Measurements from ENCODE around the gene LRFN4.

LRFN4 gene

DNA sequence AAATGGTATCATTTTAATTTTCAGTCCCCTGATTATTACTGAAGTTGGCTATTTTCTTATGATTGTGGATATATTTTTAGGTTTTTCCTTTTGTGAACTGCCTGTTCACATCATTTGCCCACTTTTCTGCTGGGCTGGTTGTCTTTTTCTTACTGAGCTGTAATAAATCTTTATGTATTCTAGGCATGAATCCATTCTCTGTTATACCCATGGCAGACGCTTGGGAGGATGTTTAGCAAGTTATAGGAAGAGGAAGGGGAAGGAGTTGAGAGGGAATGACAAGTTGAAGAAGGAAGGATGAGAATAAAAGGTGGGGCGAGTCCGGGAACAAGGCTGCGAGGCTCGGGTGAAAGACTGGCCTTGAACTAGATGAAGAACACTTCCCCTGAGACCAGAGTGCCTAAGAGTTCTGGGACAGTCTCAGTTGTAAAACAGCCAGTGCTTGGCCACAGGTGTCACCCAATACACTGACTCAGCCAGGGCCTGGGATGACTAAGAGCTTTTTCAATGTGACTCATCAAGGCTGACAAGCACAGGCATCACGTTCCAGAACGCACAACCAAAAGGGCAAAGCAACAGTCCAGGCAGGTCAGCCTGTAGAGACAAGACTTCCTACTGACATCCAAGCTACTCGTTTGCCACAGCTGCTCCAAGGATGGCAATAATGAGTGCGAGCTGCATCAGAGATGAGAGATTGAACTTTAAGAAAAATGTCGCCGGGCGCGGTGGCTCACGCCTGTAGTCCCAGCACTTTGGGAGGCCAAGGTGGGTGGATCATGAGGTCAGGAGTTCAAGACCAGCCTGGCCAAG lies 35.2 kb downstream of the LRFN4 start:
- no peak overlapping the region for H3K4me3 ChIP-seq (replicated peaks; ENCODE audit: low read depth, low read length)
- peak; percentile 90 for DNase-seq (ENCODE audit: low read depth)
- TF ChIP-seq, protein P1, sequence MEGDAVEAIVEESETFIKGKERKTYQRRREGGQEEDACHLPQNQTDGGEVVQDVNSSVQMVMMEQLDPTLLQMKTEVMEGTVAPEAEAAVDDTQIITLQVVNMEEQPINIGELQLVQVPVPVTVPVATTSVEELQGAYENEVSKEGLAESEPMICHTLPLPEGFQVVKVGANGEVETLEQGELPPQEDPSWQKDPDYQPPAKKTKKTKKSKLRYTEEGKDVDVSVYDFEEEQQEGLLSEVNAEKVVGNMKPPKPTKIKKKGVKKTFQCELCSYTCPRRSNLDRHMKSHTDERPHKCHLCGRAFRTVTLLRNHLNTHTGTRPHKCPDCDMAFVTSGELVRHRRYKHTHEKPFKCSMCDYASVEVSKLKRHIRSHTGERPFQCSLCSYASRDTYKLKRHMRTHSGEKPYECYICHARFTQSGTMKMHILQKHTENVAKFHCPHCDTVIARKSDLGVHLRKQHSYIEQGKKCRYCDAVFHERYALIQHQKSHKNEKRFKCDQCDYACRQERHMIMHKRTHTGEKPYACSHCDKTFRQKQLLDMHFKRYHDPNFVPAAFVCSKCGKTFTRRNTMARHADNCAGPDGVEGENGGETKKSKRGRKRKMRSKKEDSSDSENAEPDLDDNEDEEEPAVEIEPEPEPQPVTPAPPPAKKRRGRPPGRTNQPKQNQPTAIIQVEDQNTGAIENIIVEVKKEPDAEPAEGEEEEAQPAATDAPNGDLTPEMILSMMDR (IDR thresholded peaks at IDR 0.05; ENCODE audit: low read length, missing control alignments): no peak

DNA sequence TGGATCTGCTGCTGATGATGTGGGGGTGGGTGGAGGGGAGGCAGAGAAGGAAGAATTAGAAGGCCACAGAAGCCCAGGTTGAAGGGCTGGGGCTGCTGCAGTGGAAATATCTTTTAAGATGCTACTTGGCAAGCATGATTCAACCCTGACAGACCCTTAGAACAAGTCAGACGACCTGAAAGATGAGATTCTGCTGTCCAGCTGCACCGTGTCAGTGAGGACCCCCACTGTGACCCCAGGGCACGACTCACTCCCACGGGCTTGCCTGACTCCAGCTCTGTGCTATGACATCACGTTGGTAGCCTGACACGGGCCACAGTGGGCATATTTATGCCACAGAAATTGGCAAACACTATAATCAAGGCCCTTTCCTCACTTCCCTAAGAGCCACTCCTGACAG lies 36.0 kb downstream of the LRFN4 start:
- no peak overlapping the region for H3K4me3 ChIP-seq (replicated peaks; ENCODE audit: low read depth, low read length)
- DNase-seq (ENCODE audit: low read depth): no peak
- TF ChIP-seq, protein P1 (IDR thresholded peaks at IDR 0.05; ENCODE audit: low read length, missing control alignments): no peak

DNA sequence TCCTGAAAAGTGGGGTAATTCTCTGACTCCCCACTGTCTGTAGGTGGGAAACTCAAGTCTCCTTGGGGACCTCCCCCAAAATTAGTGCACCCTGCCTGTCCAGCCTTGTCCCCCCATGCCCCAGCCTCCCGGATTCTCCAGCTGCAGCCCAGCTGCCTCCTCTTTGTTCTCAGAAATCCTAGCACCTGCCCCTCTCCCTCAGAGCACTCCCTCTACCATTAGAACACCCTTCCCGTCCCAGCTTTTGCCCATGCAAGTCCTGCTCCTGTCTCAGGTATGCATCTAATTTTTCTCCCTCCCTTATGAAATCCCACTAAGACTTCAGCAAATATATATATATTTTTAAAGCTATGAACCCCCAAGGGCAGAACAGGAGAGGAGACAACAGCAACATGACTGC lies 37.3 kb downstream of the LRFN4 start:
- TF ChIP-seq, protein P1 (IDR thresholded peaks at IDR 0.05; ENCODE audit: low read length, missing control alignments): no peak
- H3K4me3 ChIP-seq (replicated peaks; ENCODE audit: low read depth, low read length): no peak overlapping the region
- DNase-seq (ENCODE audit: low read depth): no peak

DNA sequence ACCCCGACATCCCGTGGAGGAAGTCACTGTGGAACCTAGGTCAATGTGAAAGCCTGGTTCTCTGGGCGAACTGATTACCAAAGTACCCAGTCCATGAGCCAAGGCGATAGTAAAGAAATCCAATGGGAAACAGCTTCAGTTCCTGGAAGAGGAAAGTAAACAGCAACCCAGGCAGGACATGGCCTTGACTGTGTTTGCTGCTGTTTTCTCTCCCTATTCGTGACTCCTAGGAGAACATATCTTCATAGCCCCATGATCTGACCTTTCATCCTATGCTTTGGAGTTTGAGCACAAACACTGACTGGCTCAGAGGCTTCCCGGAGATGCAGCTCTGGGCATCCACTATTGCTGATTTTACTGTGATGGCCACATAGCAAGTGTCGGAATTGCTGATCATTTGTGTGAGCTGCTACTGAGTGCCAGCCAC lies 45.1 kb downstream of the LRFN4 start:
- H3K4me3 ChIP-seq (replicated peaks; ENCODE audit: low read depth, low read length): no peak overlapping the region
- DNase-seq (ENCODE audit: low read depth): no peak
- TF ChIP-seq, protein P1 (IDR thresholded peaks at IDR 0.05; ENCODE audit: low read length, missing control alignments): no peak

DNA sequence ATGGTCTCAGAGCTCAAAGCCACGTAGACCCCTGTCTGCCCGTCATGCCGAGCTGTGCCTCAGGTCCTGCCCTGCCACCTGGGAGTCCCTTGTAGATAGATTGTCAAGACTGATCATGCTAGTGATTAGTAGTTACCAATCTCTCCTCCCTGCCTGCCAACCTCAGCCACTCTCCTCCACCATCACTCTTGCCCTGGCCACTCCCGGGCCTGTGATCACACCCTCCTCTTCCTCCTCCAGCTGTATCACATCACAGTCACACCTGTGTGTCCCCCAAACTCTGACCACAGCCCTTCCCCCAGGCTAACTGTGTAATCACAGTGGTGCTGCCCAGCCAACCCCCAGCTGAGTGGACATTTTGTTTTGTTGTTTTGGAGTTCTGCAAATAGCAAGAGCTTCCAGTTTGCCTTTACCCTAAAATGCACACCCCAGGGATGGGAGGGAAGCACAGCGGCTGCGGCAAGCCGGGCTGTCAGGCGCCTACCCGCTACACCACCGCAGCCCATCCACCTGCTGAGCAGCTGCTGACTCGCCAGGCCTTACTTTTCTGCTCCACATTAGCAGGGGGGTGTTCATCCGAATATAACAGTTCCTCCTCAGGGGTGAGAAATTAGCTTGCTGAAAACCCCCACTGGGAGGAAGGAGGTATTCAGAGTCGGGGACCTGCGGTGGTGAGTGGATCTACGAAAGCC lies 45.8 kb downstream of the LRFN4 start:
- no peak for DNase-seq (ENCODE audit: low read depth)
- TF ChIP-seq, protein P1 (IDR thresholded peaks at IDR 0.05; ENCODE audit: low read length, missing control alignments): no peak
- no peak overlapping the region for H3K4me3 ChIP-seq (replicated peaks; ENCODE audit: low read depth, low read length)

DNA sequence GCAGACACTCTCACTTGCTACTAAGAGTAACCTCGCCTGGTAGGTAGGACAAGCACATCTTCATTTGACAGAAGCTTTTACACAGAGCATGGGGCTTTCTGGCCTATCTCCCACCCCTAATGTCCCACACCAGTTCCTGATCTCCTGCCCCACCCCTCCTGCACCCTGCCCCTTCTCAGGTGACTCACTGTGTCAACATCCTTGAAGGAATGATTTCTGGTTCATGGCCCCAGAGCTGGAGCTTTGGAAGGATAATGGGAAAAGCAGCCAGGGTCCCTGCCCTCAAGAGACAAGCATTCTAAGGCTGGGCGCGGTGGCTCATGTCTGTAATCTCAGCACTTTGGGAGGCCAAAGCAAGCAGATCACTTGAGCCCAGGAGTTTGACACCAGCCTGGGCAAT lies 47.2 kb downstream of the LRFN4 start:
- DNase-seq (ENCODE audit: low read depth): no peak
- TF ChIP-seq, protein P1 (IDR thresholded peaks at IDR 0.05; ENCODE audit: low read length, missing control alignments): no peak
- H3K4me3 ChIP-seq (replicated peaks; ENCODE audit: low read depth, low read length): no peak overlapping the region

All from fibroblast of pulmonary artery (primary cell).